GM21717 (cell line): ENCODE measurements around the gene SEZ6L2.
"Not testable (repeated sequence)": the region's sequence is repeated elsewhere in the genome, so short reads cannot be mapped to it uniquely, and the experiment has no call there.

ENCODE experiments used
- ATAC-seq: cut with Tn5 transposase; IDR thresholded peaks from one replicate; pipeline ENCODE4 v1.9.1; 2021; ENCODE audit warnings: mild to moderate bottlenecking, moderate library complexity; ENCODE audit not compliant: unreplicated experiment

Gene SEZ6L2

DNA sequence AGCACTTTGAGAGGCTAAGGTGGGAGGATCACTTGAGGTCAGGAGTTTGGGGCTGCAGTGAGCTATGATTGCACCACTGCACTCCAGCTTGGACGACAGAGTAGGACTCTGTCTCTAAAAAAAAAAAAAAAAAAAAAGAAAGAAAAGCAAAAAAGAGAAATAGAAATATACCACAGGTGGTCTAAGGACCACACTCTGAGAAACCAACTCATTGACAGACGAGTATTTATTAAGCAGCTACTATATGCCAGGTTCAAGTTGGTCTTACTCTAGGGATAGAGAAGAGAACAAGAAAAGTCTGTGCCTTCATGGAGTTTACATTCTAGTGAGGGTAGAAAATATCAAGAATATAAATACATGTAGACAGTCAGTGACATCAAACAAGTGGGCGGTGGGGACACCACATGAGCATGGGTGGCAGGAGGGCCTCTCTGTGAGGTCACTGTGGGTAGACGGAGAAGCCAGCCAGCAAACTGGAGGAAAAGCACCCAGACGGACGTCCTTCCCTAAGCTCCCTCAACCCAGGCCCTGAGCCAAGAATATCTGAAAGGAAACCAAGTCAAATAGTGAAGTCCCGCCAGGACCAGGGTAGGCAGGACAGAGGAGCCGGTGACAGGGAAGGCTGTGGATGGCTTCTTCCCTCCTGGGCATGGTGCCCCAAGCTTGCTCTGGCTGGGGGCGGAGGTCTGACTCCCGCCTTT is 41.1 kb downstream of the SEZ6L2 start:
- ATAC-seq: no peak

DNA sequence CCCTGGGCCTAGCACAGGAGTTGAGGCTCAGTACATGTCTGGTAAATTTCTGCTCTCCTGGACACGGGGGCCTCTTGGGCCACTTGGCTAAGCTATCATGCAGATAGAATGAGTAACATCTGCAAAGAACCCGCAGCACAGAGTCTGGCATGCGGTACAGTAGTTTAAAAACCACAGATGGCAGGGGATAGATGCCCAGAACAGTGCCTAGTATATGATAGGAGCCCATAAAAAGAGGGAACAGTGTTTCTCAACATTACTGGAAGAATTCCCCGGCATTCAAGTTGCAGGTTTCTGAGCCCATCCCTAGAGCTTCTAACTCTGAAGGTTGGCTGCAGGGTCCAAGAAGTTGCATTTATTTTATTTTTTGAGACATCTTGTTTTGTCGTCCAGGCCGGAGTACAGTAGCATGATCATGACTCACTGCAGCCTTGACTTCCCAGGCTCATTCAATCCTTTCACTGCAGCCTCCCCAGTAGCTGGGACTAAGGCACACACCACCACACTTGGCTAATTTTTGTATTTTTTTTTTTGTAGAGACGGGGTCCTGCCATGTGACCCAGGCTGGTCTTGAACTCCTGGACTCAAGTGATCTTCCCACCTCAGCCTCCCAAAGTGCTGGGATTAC is 42.1 kb downstream of the SEZ6L2 start:
- ATAC-seq: no peak

GRCh38 chr16:29854520-29855100 is 44.7 kb downstream of the SEZ6L2 start:
- ATAC-seq: no peak

GRCh38 chr16:29852654-29853053 is 46.7 kb downstream of the SEZ6L2 start:
- ATAC-seq: no peak

DNA sequence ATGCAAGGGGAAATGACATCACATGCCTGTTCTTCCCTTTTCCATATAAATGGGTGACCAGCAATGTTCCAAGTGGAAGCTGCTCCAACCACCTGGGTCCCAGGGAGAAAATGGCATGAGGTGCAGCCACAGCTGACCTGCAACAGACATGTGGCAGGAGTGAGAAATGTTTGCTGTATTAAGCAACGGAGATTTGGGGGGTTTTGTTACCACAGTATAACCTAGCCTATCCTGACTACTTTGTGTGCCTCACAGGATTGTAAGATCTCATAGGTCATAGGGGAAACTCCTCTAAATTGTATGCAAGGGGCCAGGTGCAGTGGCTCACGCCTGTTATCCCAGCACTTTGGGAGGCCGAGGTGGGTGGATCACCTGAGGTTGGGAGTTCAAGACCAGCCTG is 48.4 kb downstream of the SEZ6L2 start:
- ATAC-seq: no peak

- no peak for ATAC-seq
These were observed 49.8 kb downstream of the SEZ6L2 start for GRCh38 chr16:29849505-29849904.

GRCh38 chr16:29848420-29849297 is 50.7 kb downstream of the SEZ6L2 start:
- no peak for ATAC-seq

DNA sequence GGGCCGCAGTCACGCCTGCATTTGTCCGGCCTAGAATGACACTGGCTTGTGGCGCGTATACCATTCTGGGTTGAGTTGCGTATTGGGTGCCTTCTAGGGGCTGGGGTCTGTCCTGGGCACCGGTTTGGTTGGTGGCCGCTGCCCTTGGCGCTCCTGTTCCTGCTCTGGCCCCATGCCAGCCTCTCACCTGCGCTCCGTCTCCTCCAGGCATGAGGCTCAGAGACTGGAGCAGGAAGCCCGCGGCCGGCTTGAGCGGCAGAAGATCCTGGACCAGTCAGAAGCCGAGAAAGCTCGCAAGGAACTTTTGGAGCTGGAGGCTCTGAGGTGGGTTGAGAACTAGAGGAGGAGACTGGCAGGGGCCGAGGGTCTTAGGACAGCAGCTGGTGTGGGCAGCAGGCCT is 53.7 kb downstream of the SEZ6L2 start:
- ATAC-seq: no peak

GRCh38 chr16:29844575-29845331 is 54.6 kb downstream of the SEZ6L2 start:
- ATAC-seq: no peak

- ATAC-seq: no peak
These were observed 55.4 kb downstream of the SEZ6L2 start for GRCh38 chr16:29843931-29844330.

DNA sequence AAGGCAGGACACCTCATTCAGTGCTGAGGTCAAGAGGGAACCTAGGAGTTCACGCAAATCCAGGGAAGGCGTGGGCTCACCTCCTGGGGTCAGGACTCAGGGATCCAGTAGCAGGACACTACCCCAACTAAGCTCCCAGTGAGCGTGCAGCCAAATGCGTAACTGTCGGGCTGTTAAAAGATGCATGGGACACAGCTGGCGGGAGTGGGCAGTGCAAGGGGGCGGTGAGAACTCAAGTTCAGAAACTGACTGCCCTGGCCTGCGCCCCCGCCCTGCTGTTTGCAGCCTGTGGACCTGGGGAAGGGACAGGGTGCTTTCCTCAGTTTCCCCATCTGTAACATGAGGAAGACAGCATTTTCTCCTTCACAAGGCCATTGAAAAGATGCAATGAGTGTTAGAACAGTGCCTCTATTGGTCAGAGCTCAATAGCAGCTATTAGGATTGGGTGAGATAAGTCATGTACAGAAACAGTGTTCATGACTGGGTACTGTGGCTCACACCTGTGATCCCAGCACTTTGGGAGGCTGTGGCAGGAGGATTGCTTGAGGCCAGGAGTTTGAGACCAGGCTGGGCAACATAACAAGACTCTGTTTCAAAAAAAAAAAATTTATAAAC is 56.5 kb downstream of the SEZ6L2 start:
- ATAC-seq: no peak

GRCh38 chr16:29841631-29842030 is 57.7 kb downstream of the SEZ6L2 start:
- ATAC-seq: no peak

DNA sequence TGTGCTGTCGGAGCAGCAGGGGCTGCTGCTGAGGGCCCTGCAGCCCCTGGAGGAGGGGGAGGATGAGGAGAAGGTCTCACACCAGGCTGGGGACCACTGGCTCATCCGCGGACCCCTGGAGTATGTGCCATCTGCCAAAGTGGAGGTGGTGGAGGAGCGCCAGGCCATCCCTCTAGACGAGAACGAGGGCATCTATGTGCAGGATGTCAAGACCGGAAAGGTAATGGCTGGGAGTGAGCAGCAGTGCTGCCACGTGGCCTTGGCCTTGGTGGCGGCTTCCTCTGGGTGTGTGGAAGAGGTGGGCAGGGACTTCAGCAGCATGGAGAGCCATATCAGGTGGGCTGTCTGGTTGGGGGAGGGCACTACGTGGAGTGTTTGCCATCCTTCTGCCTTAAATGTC is 59.1 kb downstream of the SEZ6L2 start:
- no peak for ATAC-seq

- ATAC-seq: no peak
These were observed 59.5 kb downstream of the SEZ6L2 start for GRCh38 chr16:29839822-29840221.

GRCh38 chr16:29837841-29838240 is 61.5 kb downstream of the SEZ6L2 start:
- ATAC-seq: no peak

GRCh38 chr16:29836623-29837022 is 62.7 kb downstream of the SEZ6L2 start:
- ATAC-seq: no peak

DNA sequence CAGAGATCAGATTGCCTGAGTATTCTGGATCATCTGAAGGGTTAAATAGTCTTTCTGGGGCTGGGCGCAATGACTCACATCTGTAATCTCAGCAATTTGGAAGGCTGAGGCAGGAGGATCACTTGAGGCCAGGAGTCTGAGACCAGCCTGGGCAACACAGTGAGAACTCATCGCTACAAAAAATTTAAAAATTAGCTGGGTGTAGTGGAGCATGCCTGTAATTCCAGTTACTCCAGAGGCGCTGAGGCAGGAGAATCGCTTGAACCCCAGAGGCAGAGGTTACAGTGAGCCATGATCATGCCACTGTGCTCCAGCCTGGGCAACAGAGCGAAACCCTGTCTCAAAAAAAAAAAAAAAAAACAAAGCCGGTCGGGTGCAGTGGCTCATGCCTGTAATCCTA is 63.4 kb downstream of the SEZ6L2 start:
- ATAC-seq: no peak

- no peak for ATAC-seq
These were observed 65.3 kb downstream of the SEZ6L2 start for GRCh38 chr16:29834079-29834478.

- not testable (repeated sequence) for ATAC-seq
These were observed 66.1 kb downstream of the SEZ6L2 start for GRCh38 chr16:29833219-29833618.

GRCh38 chr16:29831490-29831889 is 67.9 kb downstream of the SEZ6L2 start:
- ATAC-seq: no peak
